H1 (cell line): ENCODE measurements around the gene INPP4A. TPM values are rescaled to one million over a fixed set of nuclear protein-coding genes. Genes with fewer than 3 reads are reported as not detected.

ENCODE experiments used
- CBX8 ChIP-seq: fragments of 300-800, 300-1000 bp; sonication (generic); IDR thresholded peaks from 2 replicates; pipeline ENCODE4 v1.7.1; 2016; ENCODE audit warnings: low read depth, low read length, borderline replicate concordance
- CREB1 ChIP-seq: IDR thresholded peaks from 2 replicates; pipeline ENCODE4 v1.6.1; 2012; ENCODE audit warnings: inconsistent platforms
- NRF1 ChIP-seq: IDR thresholded peaks from 2 replicates; pipeline ENCODE4 v1.6.1; 2011; ENCODE audit warnings: mild to moderate bottlenecking, low read depth, low read length, improper control_type of control experiment
- PHF8 ChIP-seq: fragments of 200-600 bp; sonication (generic); conservative IDR thresholded peaks from 2 replicates; pipeline ENCODE4 v1.7.1; 2012; ENCODE audit warnings: low read depth, mild to moderate bottlenecking, inconsistent platforms, low read length, moderate library complexity
- TEAD4 ChIP-seq: IDR thresholded peaks from 2 replicates; pipeline ENCODE4 v1.6.1; 2012; ENCODE audit warnings: low read depth, low read length, inconsistent platforms, mixed read lengths
- polyA plus RNA-seq, 7 experiments: library from polyadenylated mRNA; depleted of rRNA in 3 of 7; stranded (reverse) in 5 of 7; unstranded in 2 of 7; fragments of >200 nt in 5 of 7; fragments of 200-250 nt in 2 of 7; gene quantifications; 1 replicate in 5 of 7; 2 replicates in 1 of 7; 4 replicates in 1 of 7; pipeline versions ENCODE4 v1.2.1 to v1.2.3, GENCODE V29; 2011 to 2013; ENCODE audit warnings: missing spikeins in 2 of 7, mixed read lengths in 2 of 7
- total RNA-seq: library from RNA; stranded (reverse); fragmentation: NEBNext Ultra II Directional; extraction: Animal tissue kit (Norgen Biotek cat#: 25700); gene quantifications from 2 replicates; pipeline ENCODE4 v1.2.1, GENCODE V29; 2021
- TF ChIP-seq, protein P1 (sequence below): fragments of 300-600 bp; sonication (generic); IDR thresholded peaks from 2 replicates; pipeline ENCODE4 v1.7.1; 2012; ENCODE audit warnings: low read length, moderate library complexity, mild to moderate bottlenecking, inconsistent platforms; ENCODE audit not compliant: insufficient replicate concordance
- TF ChIP-seq, protein P2 (sequence below): IDR thresholded peaks from 2 replicates; pipeline ENCODE4 v1.6.1; 2011; ENCODE audit warnings: low read length, improper control_type of control experiment
- TF ChIP-seq, protein P3 (sequence below): IDR thresholded peaks from 2 replicates; pipeline ENCODE4 v1.6.1; 2011; ENCODE audit warnings: low read depth, mild to moderate bottlenecking, low read length; ENCODE audit not compliant: insufficient read depth

The INPP4A gene
- total and polyA plus RNA-seq, 2 of the 8 experiments (the other 6 are each of a cell fraction or from before 2014, with no cell fraction given): 25.6 to 34.3 TPM

DNA sequence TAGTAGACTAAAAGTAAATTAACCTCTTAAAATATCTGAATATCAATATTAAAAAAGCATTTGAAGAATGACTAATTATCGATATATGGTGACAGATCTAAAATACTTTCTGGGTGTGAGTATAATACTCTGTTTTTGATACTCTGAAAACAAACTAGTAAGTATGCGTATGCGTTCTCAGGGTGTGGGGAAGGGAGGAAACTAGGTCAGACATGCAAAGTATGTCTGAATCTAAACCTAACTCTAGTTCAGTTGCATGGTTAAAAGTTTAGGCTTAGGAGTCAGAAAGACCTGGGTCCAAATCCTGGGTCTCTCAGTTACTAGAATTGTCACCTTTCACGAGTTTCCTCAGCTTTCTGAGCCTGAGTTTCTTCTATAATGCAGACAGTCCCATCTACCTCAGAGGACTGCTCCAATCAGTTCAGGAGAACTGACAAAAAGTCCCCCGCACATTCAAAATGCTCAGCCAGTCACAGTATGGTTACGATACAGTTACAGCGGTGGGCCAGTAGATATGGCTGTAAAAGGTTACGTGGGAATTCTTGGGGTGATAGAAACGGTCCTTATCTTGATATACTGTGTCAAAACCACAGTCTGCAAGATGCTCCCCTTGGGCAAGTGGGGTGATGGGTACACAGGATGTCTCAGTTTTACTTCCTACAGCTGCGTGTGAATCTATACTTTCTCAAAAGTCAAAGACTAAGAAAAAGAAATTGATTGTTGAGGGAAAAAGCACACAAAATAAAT, 192.9 kb downstream of the INPP4A start (continued):
- TF ChIP-seq, protein P1, sequence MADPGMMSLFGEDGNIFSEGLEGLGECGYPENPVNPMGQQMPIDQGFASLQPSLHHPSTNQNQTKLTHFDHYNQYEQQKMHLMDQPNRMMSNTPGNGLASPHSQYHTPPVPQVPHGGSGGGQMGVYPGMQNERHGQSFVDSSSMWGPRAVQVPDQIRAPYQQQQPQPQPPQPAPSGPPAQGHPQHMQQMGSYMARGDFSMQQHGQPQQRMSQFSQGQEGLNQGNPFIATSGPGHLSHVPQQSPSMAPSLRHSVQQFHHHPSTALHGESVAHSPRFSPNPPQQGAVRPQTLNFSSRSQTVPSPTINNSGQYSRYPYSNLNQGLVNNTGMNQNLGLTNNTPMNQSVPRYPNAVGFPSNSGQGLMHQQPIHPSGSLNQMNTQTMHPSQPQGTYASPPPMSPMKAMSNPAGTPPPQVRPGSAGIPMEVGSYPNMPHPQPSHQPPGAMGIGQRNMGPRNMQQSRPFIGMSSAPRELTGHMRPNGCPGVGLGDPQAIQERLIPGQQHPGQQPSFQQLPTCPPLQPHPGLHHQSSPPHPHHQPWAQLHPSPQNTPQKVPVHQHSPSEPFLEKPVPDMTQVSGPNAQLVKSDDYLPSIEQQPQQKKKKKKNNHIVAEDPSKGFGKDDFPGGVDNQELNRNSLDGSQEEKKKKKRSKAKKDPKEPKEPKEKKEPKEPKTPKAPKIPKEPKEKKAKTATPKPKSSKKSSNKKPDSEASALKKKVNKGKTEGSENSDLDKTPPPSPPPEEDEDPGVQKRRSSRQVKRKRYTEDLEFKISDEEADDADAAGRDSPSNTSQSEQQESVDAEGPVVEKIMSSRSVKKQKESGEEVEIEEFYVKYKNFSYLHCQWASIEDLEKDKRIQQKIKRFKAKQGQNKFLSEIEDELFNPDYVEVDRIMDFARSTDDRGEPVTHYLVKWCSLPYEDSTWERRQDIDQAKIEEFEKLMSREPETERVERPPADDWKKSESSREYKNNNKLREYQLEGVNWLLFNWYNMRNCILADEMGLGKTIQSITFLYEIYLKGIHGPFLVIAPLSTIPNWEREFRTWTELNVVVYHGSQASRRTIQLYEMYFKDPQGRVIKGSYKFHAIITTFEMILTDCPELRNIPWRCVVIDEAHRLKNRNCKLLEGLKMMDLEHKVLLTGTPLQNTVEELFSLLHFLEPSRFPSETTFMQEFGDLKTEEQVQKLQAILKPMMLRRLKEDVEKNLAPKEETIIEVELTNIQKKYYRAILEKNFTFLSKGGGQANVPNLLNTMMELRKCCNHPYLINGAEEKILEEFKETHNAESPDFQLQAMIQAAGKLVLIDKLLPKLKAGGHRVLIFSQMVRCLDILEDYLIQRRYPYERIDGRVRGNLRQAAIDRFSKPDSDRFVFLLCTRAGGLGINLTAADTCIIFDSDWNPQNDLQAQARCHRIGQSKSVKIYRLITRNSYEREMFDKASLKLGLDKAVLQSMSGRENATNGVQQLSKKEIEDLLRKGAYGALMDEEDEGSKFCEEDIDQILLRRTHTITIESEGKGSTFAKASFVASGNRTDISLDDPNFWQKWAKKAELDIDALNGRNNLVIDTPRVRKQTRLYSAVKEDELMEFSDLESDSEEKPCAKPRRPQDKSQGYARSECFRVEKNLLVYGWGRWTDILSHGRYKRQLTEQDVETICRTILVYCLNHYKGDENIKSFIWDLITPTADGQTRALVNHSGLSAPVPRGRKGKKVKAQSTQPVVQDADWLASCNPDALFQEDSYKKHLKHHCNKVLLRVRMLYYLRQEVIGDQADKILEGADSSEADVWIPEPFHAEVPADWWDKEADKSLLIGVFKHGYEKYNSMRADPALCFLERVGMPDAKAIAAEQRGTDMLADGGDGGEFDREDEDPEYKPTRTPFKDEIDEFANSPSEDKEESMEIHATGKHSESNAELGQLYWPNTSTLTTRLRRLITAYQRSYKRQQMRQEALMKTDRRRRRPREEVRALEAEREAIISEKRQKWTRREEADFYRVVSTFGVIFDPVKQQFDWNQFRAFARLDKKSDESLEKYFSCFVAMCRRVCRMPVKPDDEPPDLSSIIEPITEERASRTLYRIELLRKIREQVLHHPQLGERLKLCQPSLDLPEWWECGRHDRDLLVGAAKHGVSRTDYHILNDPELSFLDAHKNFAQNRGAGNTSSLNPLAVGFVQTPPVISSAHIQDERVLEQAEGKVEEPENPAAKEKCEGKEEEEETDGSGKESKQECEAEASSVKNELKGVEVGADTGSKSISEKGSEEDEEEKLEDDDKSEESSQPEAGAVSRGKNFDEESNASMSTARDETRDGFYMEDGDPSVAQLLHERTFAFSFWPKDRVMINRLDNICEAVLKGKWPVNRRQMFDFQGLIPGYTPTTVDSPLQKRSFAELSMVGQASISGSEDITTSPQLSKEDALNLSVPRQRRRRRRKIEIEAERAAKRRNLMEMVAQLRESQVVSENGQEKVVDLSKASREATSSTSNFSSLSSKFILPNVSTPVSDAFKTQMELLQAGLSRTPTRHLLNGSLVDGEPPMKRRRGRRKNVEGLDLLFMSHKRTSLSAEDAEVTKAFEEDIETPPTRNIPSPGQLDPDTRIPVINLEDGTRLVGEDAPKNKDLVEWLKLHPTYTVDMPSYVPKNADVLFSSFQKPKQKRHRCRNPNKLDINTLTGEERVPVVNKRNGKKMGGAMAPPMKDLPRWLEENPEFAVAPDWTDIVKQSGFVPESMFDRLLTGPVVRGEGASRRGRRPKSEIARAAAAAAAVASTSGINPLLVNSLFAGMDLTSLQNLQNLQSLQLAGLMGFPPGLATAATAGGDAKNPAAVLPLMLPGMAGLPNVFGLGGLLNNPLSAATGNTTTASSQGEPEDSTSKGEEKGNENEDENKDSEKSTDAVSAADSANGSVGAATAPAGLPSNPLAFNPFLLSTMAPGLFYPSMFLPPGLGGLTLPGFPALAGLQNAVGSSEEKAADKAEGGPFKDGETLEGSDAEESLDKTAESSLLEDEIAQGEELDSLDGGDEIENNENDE: no peak
- TF ChIP-seq, protein P2, sequence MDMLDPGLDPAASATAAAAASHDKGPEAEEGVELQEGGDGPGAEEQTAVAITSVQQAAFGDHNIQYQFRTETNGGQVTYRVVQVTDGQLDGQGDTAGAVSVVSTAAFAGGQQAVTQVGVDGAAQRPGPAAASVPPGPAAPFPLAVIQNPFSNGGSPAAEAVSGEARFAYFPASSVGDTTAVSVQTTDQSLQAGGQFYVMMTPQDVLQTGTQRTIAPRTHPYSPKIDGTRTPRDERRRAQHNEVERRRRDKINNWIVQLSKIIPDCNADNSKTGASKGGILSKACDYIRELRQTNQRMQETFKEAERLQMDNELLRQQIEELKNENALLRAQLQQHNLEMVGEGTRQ: no peak
- no peak for TF ChIP-seq NRF1
- TF ChIP-seq, protein P3, sequence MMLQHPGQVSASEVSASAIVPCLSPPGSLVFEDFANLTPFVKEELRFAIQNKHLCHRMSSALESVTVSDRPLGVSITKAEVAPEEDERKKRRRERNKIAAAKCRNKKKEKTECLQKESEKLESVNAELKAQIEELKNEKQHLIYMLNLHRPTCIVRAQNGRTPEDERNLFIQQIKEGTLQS: no peak
- no peak for TF ChIP-seq CBX8
- TF ChIP-seq PHF8: no peak
- TF ChIP-seq CREB1: no peak
- no peak for TF ChIP-seq TEAD4
